HL-60 (cell line): ENCODE data around the gene TIMM29.

Experiments
- DNase-seq, 2 experiments: peaks; one replicate each; pipeline ENCODE4 v3.0.0-alpha.2; 2010 to 2020; ENCODE audit warnings: low read depth in 1 of 2, low spot score in 1 of 2
- H3K27ac ChIP-seq: fragments of 250-450 bp; sonication (Bioruptor Pico); replicated peaks from 2 replicates; pipeline ENCODE4 v1.5.1; 2020; ENCODE audit warnings: mild to moderate bottlenecking, moderate library complexity
- H3K27me3 ChIP-seq: fragments of 250-450 bp; sonication (Bioruptor Pico); 2 replicates; pipeline ENCODE4 v1.5.1; 2021; ENCODE audit warnings: mild to moderate bottlenecking, moderate library complexity; ENCODE audit not compliant: insufficient read depth, poor library complexity, severe bottlenecking
- H3K4me3 ChIP-seq: replicated peaks from 2 replicates; pipeline ENCODE4 v1.5.1; 2011; ENCODE audit warnings: mild to moderate bottlenecking, control low read depth, low read length; ENCODE audit not compliant: insufficient read depth
- GABPA ChIP-seq: IDR thresholded peaks from 2 replicates; pipeline ENCODE4 v1.6.1; 2012; ENCODE audit warnings: low read depth
- POLR2AphosphoS5 ChIP-seq: IDR thresholded peaks from 2 replicates; pipeline ENCODE4 v1.6.1; 2012; ENCODE audit warnings: low read depth
- SPI1 ChIP-seq: IDR thresholded peaks from 2 replicates; pipeline ENCODE4 v1.6.1; 2012; ENCODE audit warnings: low read depth, mild to moderate bottlenecking, borderline replicate concordance
- TF ChIP-seq, protein P1 (sequence below): IDR thresholded peaks from 2 replicates; pipeline ENCODE4 v1.6.1; 2012; ENCODE audit warnings: low read depth; ENCODE audit not compliant: insufficient replicate concordance
- TF ChIP-seq, protein P2 (sequence below): IDR thresholded peaks from one replicate; pipeline ENCODE4 v1.5.1; 2011; ENCODE audit warnings: low read length, control low read depth, inconsistent platforms; ENCODE audit not compliant: insufficient read depth

Gene TIMM29

DNA sequence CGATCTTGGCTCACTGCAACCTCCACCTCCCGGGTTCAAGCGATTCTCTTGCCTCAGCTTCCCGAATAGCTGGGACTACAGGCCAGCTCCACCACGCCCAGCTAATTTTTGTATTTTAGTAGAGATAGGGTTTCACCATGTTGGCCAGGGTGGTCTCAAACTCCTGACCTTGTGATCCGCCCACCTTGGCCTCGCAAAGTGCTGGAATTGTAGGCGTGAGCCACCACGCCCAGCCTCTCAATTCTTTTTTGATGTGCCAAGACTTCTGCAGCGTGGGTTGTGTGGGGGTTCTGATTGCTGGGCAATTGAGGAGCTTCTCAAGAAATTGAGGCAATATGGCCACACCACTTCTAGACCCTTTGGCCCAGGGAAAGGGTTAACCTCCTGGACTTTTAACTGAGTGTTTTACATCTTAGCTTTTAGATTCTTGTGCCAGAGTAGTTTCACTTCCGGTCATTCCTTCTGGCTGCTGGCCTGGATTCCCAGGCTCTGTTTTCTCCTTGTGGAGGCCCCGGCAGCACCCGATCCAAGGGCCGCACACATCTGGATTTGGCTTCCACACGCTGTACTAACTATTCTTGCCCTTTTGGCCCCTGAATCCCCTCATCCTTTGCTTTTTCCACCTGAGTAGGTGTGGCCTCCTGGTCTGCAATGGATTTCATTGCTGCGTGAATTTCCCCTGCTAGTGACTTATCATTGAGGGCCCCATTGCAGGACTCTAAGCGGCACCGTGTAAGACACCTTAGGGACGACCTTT is 46.9 kb downstream of the TIMM29 start:
- H3K27me3 ChIP-seq, result no peaks in the 10 kb centered on the region
- no peak for DNase-seq
- TF ChIP-seq, protein P1, sequence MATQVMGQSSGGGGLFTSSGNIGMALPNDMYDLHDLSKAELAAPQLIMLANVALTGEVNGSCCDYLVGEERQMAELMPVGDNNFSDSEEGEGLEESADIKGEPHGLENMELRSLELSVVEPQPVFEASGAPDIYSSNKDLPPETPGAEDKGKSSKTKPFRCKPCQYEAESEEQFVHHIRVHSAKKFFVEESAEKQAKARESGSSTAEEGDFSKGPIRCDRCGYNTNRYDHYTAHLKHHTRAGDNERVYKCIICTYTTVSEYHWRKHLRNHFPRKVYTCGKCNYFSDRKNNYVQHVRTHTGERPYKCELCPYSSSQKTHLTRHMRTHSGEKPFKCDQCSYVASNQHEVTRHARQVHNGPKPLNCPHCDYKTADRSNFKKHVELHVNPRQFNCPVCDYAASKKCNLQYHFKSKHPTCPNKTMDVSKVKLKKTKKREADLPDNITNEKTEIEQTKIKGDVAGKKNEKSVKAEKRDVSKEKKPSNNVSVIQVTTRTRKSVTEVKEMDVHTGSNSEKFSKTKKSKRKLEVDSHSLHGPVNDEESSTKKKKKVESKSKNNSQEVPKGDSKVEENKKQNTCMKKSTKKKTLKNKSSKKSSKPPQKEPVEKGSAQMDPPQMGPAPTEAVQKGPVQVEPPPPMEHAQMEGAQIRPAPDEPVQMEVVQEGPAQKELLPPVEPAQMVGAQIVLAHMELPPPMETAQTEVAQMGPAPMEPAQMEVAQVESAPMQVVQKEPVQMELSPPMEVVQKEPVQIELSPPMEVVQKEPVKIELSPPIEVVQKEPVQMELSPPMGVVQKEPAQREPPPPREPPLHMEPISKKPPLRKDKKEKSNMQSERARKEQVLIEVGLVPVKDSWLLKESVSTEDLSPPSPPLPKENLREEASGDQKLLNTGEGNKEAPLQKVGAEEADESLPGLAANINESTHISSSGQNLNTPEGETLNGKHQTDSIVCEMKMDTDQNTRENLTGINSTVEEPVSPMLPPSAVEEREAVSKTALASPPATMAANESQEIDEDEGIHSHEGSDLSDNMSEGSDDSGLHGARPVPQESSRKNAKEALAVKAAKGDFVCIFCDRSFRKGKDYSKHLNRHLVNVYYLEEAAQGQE, result no peak
- TF ChIP-seq POLR2AphosphoS5, result no peak
- TF ChIP-seq, protein P2, sequence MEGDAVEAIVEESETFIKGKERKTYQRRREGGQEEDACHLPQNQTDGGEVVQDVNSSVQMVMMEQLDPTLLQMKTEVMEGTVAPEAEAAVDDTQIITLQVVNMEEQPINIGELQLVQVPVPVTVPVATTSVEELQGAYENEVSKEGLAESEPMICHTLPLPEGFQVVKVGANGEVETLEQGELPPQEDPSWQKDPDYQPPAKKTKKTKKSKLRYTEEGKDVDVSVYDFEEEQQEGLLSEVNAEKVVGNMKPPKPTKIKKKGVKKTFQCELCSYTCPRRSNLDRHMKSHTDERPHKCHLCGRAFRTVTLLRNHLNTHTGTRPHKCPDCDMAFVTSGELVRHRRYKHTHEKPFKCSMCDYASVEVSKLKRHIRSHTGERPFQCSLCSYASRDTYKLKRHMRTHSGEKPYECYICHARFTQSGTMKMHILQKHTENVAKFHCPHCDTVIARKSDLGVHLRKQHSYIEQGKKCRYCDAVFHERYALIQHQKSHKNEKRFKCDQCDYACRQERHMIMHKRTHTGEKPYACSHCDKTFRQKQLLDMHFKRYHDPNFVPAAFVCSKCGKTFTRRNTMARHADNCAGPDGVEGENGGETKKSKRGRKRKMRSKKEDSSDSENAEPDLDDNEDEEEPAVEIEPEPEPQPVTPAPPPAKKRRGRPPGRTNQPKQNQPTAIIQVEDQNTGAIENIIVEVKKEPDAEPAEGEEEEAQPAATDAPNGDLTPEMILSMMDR, result no peak
- TF ChIP-seq SPI1, result no peak
- TF ChIP-seq GABPA, result no peak
- no peak overlapping the region for H3K27ac ChIP-seq
- no peak overlapping the region for H3K4me3 ChIP-seq

GRCh38 chr19:10976131-10976892 is 47.7 kb downstream of the TIMM29 start:
- no peak for TF ChIP-seq GABPA
- TF ChIP-seq, protein P1, result no peak
- TF ChIP-seq SPI1, result no peak
- TF ChIP-seq, protein P2, result no peak
- no peak for TF ChIP-seq POLR2AphosphoS5
- no peak overlapping the region for H3K27ac ChIP-seq
- no peak overlapping the region for H3K4me3 ChIP-seq
- H3K27me3 ChIP-seq, result no peaks in the 10 kb centered on the region
- DNase-seq, result no peak

- TF ChIP-seq POLR2AphosphoS5, result no peak
- TF ChIP-seq, protein P1, result no peak
- TF ChIP-seq, protein P2, result no peak
- no peak for TF ChIP-seq GABPA
- TF ChIP-seq SPI1, result no peak
- H3K4me3 ChIP-seq, result no peak overlapping the region
- no peak overlapping the region for H3K27ac ChIP-seq
- no peak for DNase-seq
- H3K27me3 ChIP-seq, result no peaks in the 10 kb centered on the region
These were observed 49.1 kb downstream of the TIMM29 start for GRCh38 chr19:10977742-10978092.
